Hepatocyte (in vitro differentiated cells): ENCODE data around the gene PIGN. TPM values are rescaled to one million over a fixed set of nuclear protein-coding genes. Genes with fewer than 3 reads are reported as not detected.

Source experiments
- DNase-seq: peaks from one replicate; pipeline ENCODE4 v3.0.0-alpha.2; 2016; ENCODE audit warnings: low spot score
- H2AFZ ChIP-seq: fragments of 200-600 bp; sonication (generic); 2 replicates; pipeline ENCODE4 v1.6.0; 2016; ENCODE audit warnings: antibody characterized with exemption, mild to moderate bottlenecking
- H3K27ac ChIP-seq: fragments of 200-600 bp; sonication (generic); 2 replicates; pipeline ENCODE4 v1.5.1; 2016; ENCODE audit warnings: mild to moderate bottlenecking
- H3K27me3 ChIP-seq: fragments of 200-600 bp; sonication (generic); 2 replicates; pipeline ENCODE4 v1.6.1; 2016
- H3K36me3 ChIP-seq: fragments of 200-600 bp; sonication (generic); replicated peaks from 2 replicates; pipeline ENCODE4 v1.5.1; 2016; ENCODE audit warnings: low read depth; ENCODE audit not compliant: insufficient read depth
- H3K4me1 ChIP-seq: fragments of 200-600 bp; sonication (generic); 2 replicates; pipeline ENCODE4 v1.5.1; 2016; ENCODE audit warnings: mild to moderate bottlenecking, moderate library complexity; ENCODE audit not compliant: insufficient read depth
- H3K4me2 ChIP-seq: fragments of 200-600 bp; sonication (generic); 2 replicates; pipeline ENCODE4 v1.6.0; 2016
- H3K4me3 ChIP-seq: fragments of 200-600 bp; sonication (generic); 2 replicates; pipeline ENCODE4 v1.5.1; 2016; ENCODE audit warnings: mild to moderate bottlenecking
- H3K79me2 ChIP-seq: fragments of 200-600 bp; sonication (generic); 2 replicates; pipeline ENCODE4 v1.6.0; 2017; ENCODE audit warnings: mild to moderate bottlenecking
- H3K9me2 ChIP-seq: fragments of 200-600 bp; sonication (generic); replicated peaks from 2 replicates; pipeline ENCODE4 v1.6.0; 2017; ENCODE audit warnings: mild to moderate bottlenecking; ENCODE audit not compliant: insufficient read depth
- H3K9me3 ChIP-seq: fragments of 200-600 bp; sonication (generic); 2 replicates; pipeline ENCODE4 v1.5.1; 2016; ENCODE audit warnings: low read depth, mild to moderate bottlenecking
- H4K20me1 ChIP-seq: fragments of 200-600 bp; sonication (generic); 2 replicates; pipeline ENCODE4 v1.6.0; 2016; ENCODE audit warnings: mild to moderate bottlenecking; ENCODE audit not compliant: insufficient read depth, poor library complexity, severe bottlenecking
- EZH2 ChIP-seq: fragments of 200-600 bp; sonication (generic); IDR thresholded peaks from 2 replicates; pipeline ENCODE4 v1.6.1; 2016; ENCODE audit warnings: antibody characterized with exemption, mild to moderate bottlenecking, borderline replicate concordance
- EZH2phosphoT487 ChIP-seq: fragments of 200-600 bp; sonication (generic); IDR thresholded peaks from one replicate; pipeline ENCODE4 v1.6.1; 2018; ENCODE audit warnings: antibody characterized with exemption, mild to moderate bottlenecking, low read depth, moderate library complexity; ENCODE audit not compliant: unreplicated experiment, severe bottlenecking
- WGBS: methylation state at CpG from one replicate; pipeline ENCODE4 v1.1.6; 2016; ENCODE audit warnings: low lambda C conversion rate; ENCODE audit errors: missing lambda C conversion rate; 5-methylcytosine and 5-hydroxymethylcytosine counted together
- polyA plus RNA-seq: library from polyadenylated mRNA; unstranded; fragments of >200 nt; fragmentation: Nextera tagmentation; extraction: Ambion mirVana; gene quantifications from 2 replicates; pipeline ENCODE4 v1.2.1, GENCODE V29; 2016
- total RNA-seq: library from RNA; depleted of rRNA; stranded (reverse); fragments of >200 nt; gene quantifications from 2 replicates; pipeline ENCODE4 v1.2.3, GENCODE V29; 2014
- TF ChIP-seq, protein P1 (sequence below): fragments of 200-600 bp; sonication (generic); IDR thresholded peaks from 2 replicates; pipeline ENCODE4 v1.5.1; 2016; ENCODE audit warnings: antibody characterized with exemption, mild to moderate bottlenecking; ENCODE audit not compliant: poor library complexity

The PIGN gene
- total and polyA plus RNA-seq, 2 experiments from 2014 or later = 18.9 to 42.9 TPM

GRCh38 chr18:62088156-62088555, 98.7 kb downstream of the PIGN start:
- DNase-seq = no peak
- H3K9me3 ChIP-seq = no peaks in the 10 kb centered on the region
- no peaks in the 10 kb centered on the region for H3K9me2 ChIP-seq
- TF ChIP-seq, protein P1, sequence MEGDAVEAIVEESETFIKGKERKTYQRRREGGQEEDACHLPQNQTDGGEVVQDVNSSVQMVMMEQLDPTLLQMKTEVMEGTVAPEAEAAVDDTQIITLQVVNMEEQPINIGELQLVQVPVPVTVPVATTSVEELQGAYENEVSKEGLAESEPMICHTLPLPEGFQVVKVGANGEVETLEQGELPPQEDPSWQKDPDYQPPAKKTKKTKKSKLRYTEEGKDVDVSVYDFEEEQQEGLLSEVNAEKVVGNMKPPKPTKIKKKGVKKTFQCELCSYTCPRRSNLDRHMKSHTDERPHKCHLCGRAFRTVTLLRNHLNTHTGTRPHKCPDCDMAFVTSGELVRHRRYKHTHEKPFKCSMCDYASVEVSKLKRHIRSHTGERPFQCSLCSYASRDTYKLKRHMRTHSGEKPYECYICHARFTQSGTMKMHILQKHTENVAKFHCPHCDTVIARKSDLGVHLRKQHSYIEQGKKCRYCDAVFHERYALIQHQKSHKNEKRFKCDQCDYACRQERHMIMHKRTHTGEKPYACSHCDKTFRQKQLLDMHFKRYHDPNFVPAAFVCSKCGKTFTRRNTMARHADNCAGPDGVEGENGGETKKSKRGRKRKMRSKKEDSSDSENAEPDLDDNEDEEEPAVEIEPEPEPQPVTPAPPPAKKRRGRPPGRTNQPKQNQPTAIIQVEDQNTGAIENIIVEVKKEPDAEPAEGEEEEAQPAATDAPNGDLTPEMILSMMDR = no peak
- TF ChIP-seq EZH2 = no peak
- no peak for TF ChIP-seq EZH2phosphoT487
- H3K4me1 ChIP-seq = no peaks in the 10 kb centered on the region
- no peak overlapping the region for H3K4me2 ChIP-seq
- H3K4me3 ChIP-seq = no peak overlapping the region
- H2AFZ ChIP-seq = no peak overlapping the region
- WGBS = 60% methylated on average over 2 of the region's 2 CpGs
- H3K27me3 ChIP-seq = no peaks in the 10 kb centered on the region
- H3K27ac ChIP-seq = no peak overlapping the region
- H3K79me2 ChIP-seq = no peaks in the 10 kb centered on the region
- no peaks in the 10 kb centered on the region for H3K36me3 ChIP-seq
- H4K20me1 ChIP-seq = no peaks in the 10 kb centered on the region

GRCh38 chr18:62085756-62086155, 101.1 kb downstream of the PIGN start:
- Histone ChIP-seq H3K79me2 (no peaks in the 10 kb centered on the region), H3K4me3 (no peak overlapping the region), H3K9me2 (no peaks in the 10 kb centered on the region), H3K27ac (no peak overlapping the region), H3K27me3 (no peaks in the 10 kb centered on the region), H3K9me3 (no peaks in the 10 kb centered on the region), H3K36me3 (no peaks in the 10 kb centered on the region), H3K4me1 (no peaks in the 10 kb centered on the region), H2AFZ (no peak overlapping the region), H4K20me1 (no peaks in the 10 kb centered on the region), H3K4me2 (no peak overlapping the region)
- 90% methylated on average over 5 of the region's 5 CpGs for WGBS
- no peak for DNase-seq
- TF ChIP-seq, protein P1 = no peak
- no peak for TF ChIP-seq EZH2phosphoT487
- TF ChIP-seq EZH2 = no peak

GRCh38 chr18:62081761-62082294, 105.0 kb downstream of the PIGN start:
- no peak overlapping the region for H3K4me2 ChIP-seq
- no peaks in the 10 kb centered on the region for H3K4me1 ChIP-seq
- H4K20me1 ChIP-seq = no peaks in the 10 kb centered on the region
- H3K4me3 ChIP-seq = no peak overlapping the region
- no peaks in the 10 kb centered on the region for H3K9me2 ChIP-seq
- no peaks in the 10 kb centered on the region for H3K27me3 ChIP-seq
- no peak for DNase-seq
- no peaks in the 10 kb centered on the region for H3K9me3 ChIP-seq
- no peak overlapping the region for H2AFZ ChIP-seq
- no peaks in the 10 kb centered on the region for H3K36me3 ChIP-seq
- no peak overlapping the region for H3K27ac ChIP-seq
- no peaks in the 10 kb centered on the region for H3K79me2 ChIP-seq
- no peak for TF ChIP-seq EZH2
- TF ChIP-seq, protein P1 = no peak
- no peak for TF ChIP-seq EZH2phosphoT487
- 86% methylated on average over 1 of the region's 1 CpG for WGBS
